HepG2 (cell line): ENCODE results near the gene CD300A. TPM values are rescaled to one million over a fixed set of nuclear protein-coding genes. Genes with fewer than 3 reads are reported as not detected.

Source experiments
- AKNA ChIP-seq: sonication (generic); formaldehyde crosslinking; IDR thresholded peaks from 2 replicates; pipeline ENCODE4 v1.4.0; 2020; ENCODE audit warnings: missing genetic modification reagents, borderline replicate concordance
- CBFB ChIP-seq: sonication (generic); formaldehyde crosslinking; IDR thresholded peaks from 2 replicates; pipeline ENCODE4 v1.4.0; 2020; ENCODE audit warnings: missing genetic modification reagents
- EP300 ChIP-seq, 3 experiments: sonication (generic) in 1 of 3; formaldehyde crosslinking in 1 of 3; IDR thresholded peaks; 2 replicates each; pipeline versions ENCODE4 v1.5.1 to v1.6.1; 2011 to 2020; ENCODE audit warnings: low read depth in 2 of 3, low read length in 2 of 3, borderline replicate concordance in 1 of 3, improper control_type of control experiment in 1 of 3, mild to moderate bottlenecking in 1 of 3, missing genetic modification reagents in 1 of 3, moderate library complexity in 1 of 3
- KAT2B ChIP-seq: fragments of 150-350 bp; IDR thresholded peaks from 2 replicates; pipeline ENCODE4 v1.6.1; 2014; ENCODE audit warnings: low read depth, low read length, borderline replicate concordance
- LCORL ChIP-seq, 2 experiments: fragments of 450-650 bp in 1 of 2; sonication (generic) in 1 of 2; formaldehyde crosslinking in 1 of 2; IDR thresholded peaks; 2 replicates each; pipeline versions ENCODE4 v1.5.0 to v1.6.1; 2017 to 2020; ENCODE audit warnings: antibody characterized with exemption in 1 of 2, missing genetic modification reagents in 1 of 2
- NR1H2 ChIP-seq: sonication (generic); formaldehyde crosslinking; IDR thresholded peaks from 2 replicates; pipeline ENCODE4 v1.8.1; 2022; ENCODE audit warnings: low read depth, missing genetic modification reagents, borderline replicate concordance
- RBFOX2 ChIP-seq: fragments of 200-400 bp; formaldehyde crosslinking; IDR thresholded peaks from 2 replicates; pipeline ENCODE4 v1.6.1; 2017; ENCODE audit warnings: low read depth, mild to moderate bottlenecking, low read length
- SCMH1 ChIP-seq: sonication (generic); formaldehyde crosslinking; IDR thresholded peaks from 2 replicates; pipeline ENCODE4 v1.9.0; 2021; ENCODE audit warnings: missing genetic modification reagents, mild to moderate bottlenecking, borderline replicate concordance
- ZFYVE20 ChIP-seq: sonication (generic); formaldehyde crosslinking; IDR thresholded peaks from 2 replicates; pipeline ENCODE4 v1.8.0; 2023; ENCODE audit warnings: low read depth, mild to moderate bottlenecking, moderate library complexity, missing genetic modification reagents, borderline replicate concordance
- ZKSCAN1 ChIP-seq: fragments of 150-350 bp; IDR thresholded peaks from 2 replicates; pipeline ENCODE4 v1.6.1; 2014; ENCODE audit warnings: low read length
- ZNF296 ChIP-seq: sonication (generic); formaldehyde crosslinking; conservative IDR thresholded peaks from 2 replicates; pipeline ENCODE4 v1.5.0; 2020; ENCODE audit warnings: mild to moderate bottlenecking, missing genetic modification reagents
- ZNF382 ChIP-seq: sonication (generic); formaldehyde crosslinking; IDR thresholded peaks from 2 replicates; pipeline ENCODE4 v1.5.0; 2020; ENCODE audit warnings: missing genetic modification reagents, mild to moderate bottlenecking, borderline replicate concordance
- ZNF562 ChIP-seq: sonication (generic); formaldehyde crosslinking; IDR thresholded peaks from 2 replicates; pipeline ENCODE4 v1.8.0; 2022; ENCODE audit warnings: missing genetic modification reagents, borderline replicate concordance
- polyA plus RNA-seq, 8 experiments: library from polyadenylated mRNA; depleted of rRNA in 3 of 8; stranded (reverse) in 7 of 8; unstranded in 1 of 8; fragments of >200 nt; fragmentation: Illumina TruSeq in 4 of 8; extraction: Trizol in 4 of 8; gene quantifications; 2 replicates each; pipeline versions ENCODE4 v1.2.1 to v1.2.3, GENCODE V29; 2011 to 2016; ENCODE audit warnings: low read depth in 4 of 8, missing spikeins in 1 of 8, mixed read lengths in 1 of 8; ENCODE audit not compliant: insufficient read depth in 1 of 8
- total RNA-seq, 5 experiments: library from RNA; depleted of rRNA; stranded (reverse); fragments of >200 nt; fragmentation: Illumina TruSeq; extraction: Trizol; gene quantifications; 2 replicates each; pipeline ENCODE4 v1.2.3, GENCODE V29; 2016; ENCODE audit warnings: low read depth in 1 of 5
- TF ChIP-seq, protein P1 (sequence below), 2 experiments: sonication (generic) in 1 of 2; formaldehyde crosslinking in 1 of 2; IDR thresholded peaks; 2 replicates each; pipeline versions ENCODE4 v1.6.1 to v1.9.0; 2014 to 2022; ENCODE audit warnings: antibody characterized with exemption in 1 of 2, borderline replicate concordance in 1 of 2, inconsistent platforms in 1 of 2, low read depth in 1 of 2, missing genetic modification reagents in 1 of 2
- TF ChIP-seq, protein P2 (sequence below): sonication (generic); formaldehyde crosslinking; IDR thresholded peaks from 2 replicates; pipeline ENCODE4 v1.8.0; 2022; ENCODE audit warnings: mild to moderate bottlenecking, missing genetic modification reagents, moderate library complexity

CD300A gene
- total and polyA plus RNA-seq, 2 of the 13 experiments (the other 11 are each of a cell fraction or from before 2014, with no cell fraction given), result not detected

DNA sequence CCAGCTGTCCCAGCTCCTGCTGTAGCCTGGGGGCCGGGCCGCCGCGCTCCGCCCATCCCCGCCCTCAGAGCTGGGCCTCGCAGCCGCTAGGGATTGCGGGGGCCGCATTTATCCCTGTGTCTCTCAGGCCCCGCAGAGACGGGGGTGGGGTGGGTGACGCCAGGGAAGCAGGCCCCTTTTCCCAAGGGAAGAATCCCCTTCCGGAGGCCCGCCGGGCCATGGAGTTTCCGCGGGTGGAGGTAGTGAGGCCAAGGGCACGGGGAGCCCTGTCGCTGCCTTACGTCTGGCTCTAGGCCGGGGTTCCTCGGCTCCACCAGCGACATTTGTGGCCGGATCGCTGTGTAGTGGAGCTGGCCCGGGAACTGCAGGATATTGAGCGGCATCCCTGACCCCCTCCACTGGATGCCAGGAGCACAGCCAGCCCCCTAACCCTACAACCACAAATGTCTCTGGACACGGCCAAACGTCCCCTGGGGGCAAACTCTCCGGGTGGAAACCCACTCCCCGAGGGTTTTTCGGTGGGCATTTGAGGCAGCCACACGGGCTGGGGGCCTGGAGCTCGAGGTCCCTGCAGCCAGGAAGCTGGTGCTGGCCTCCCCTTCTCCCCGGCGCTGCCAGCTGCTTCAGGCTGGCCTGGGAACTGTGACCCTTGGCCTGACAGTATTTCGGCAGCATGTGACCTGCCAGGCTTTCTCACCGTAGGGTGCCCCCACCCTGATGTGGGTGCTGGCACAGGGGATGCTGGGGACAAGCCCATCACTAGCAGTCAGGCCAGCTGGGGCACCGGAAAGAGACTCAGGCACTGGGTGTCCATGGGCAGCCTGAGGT, 12.0 kb upstream of the CD300A start (continued):
- no peak for TF ChIP-seq AKNA (CRISPR knock-in tag)
- no peak for TF ChIP-seq NR1H2 (CRISPR knock-in tag)
- TF ChIP-seq ZNF382 (CRISPR knock-in tag), result no peak
- no peak for TF ChIP-seq SCMH1 (CRISPR knock-in tag)
- TF ChIP-seq RBFOX2, result peak; percentile 63
- peak in 1 of 2 experiments; percentile 49; a peak in 2 of 4 replicates for TF ChIP-seq EP300 (IDR thresholded peaks at IDR 0.05; ENCODE audit: low read depth in 2 of 2, low read length in 2 of 2)
- TF ChIP-seq EP300 (CRISPR knock-in tag; IDR thresholded peaks at IDR 0.05; ENCODE audit: borderline replicate concordance), result peak; percentile 36; the same call in 1 of the 2 replicates
- no peak for TF ChIP-seq ZKSCAN1
- 0 out of 2 replicates have a peak, but pooled peaks have one; percentile 24 for TF ChIP-seq CBFB
- no peak for TF ChIP-seq ZNF296
- TF ChIP-seq, protein P1, sequence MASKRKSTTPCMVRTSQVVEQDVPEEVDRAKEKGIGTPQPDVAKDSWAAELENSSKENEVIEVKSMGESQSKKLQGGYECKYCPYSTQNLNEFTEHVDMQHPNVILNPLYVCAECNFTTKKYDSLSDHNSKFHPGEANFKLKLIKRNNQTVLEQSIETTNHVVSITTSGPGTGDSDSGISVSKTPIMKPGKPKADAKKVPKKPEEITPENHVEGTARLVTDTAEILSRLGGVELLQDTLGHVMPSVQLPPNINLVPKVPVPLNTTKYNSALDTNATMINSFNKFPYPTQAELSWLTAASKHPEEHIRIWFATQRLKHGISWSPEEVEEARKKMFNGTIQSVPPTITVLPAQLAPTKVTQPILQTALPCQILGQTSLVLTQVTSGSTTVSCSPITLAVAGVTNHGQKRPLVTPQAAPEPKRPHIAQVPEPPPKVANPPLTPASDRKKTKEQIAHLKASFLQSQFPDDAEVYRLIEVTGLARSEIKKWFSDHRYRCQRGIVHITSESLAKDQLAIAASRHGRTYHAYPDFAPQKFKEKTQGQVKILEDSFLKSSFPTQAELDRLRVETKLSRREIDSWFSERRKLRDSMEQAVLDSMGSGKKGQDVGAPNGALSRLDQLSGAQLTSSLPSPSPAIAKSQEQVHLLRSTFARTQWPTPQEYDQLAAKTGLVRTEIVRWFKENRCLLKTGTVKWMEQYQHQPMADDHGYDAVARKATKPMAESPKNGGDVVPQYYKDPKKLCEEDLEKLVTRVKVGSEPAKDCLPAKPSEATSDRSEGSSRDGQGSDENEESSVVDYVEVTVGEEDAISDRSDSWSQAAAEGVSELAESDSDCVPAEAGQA (IDR thresholded peaks at IDR 0.05; ENCODE audit: low read depth), result no peak
- TF ChIP-seq, protein P1 (CRISPR knock-in tag; IDR thresholded peaks at IDR 0.05; ENCODE audit: borderline replicate concordance), result no peak
- no peak for TF ChIP-seq ZFYVE20 (CRISPR knock-in tag)
- TF ChIP-seq, protein P2, sequence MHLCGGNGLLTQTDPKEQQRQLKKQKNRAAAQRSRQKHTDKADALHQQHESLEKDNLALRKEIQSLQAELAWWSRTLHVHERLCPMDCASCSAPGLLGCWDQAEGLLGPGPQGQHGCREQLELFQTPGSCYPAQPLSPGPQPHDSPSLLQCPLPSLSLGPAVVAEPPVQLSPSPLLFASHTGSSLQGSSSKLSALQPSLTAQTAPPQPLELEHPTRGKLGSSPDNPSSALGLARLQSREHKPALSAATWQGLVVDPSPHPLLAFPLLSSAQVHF, result no peak
- no peak for TF ChIP-seq KAT2B
- TF ChIP-seq LCORL (IDR thresholded peaks at IDR 0.05), result no peak
- TF ChIP-seq LCORL (CRISPR knock-in tag; IDR thresholded peaks at IDR 0.05), result peak; percentile 71
- no peak for TF ChIP-seq ZNF562 (CRISPR knock-in tag)
